Measurements from ENCODE around the gene NELL1.

GRCh38 chr11:20715464-20715863 lies 46.1 kb downstream of the NELL1 start:
- TF ChIP-seq CTCF (conservative IDR thresholded peaks at IDR 0.05 in 1 of 2, IDR thresholded peaks at IDR 0.05 in 1 of 2; ENCODE audit: extremely low read depth in 1 of 2, insufficient read depth in 1 of 2, low read depth in 1 of 2, low read length in 2 of 2) (no peak), EZH2 (IDR thresholded peaks at IDR 0.05; ENCODE audit: borderline replicate concordance, low read length) (no peak)

All from mammary epithelial cell (primary cell).